HG03060 (cell line): Measurements from ENCODE around the gene PDE11A.

Experiments
- ATAC-seq: cut with Tn5 transposase; IDR thresholded peaks from one replicate; pipeline ENCODE4 v1.9.1; 2021; ENCODE audit warnings: low read depth, moderate number of reproducible peaks; ENCODE audit not compliant: unreplicated experiment

The PDE11A gene

DNA sequence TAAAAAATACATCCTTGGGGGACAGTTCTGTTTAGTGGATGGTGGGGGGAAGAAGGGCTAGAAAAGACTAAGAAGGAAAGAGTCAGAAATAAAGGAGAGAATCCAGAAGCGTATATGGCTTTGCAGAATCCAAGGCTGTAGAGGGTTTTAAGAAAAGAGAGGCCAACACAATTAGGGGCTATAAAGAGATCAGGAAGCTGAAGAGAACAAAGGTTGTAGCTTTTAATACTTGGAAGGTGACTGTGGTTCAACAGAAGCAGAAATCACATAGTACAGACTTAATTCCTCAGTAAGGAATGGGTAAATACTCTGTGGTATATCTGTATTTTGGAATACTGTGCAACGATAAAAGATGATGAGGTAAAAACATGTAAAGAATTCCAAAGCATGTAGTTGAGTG is 393.6 kb downstream of the PDE11A start:
- no peak for ATAC-seq

DNA sequence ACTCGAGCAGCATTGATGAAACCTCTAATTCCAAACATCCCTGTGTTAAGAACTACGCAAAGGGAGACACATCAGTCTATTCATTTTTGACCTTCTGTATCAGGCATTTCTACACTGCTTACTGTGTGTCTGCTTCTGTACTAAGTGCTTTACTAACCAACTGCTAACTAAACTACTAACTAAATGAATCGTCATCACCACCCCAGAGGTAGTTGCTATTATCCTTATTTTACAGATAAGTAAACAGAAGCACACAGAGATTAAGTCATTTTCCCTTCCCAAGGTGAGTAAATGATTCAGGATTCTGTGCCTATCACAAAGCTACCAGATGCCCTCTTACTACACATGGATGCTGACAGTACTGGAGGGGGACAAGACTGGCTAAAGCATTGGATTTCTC is 395.9 kb downstream of the PDE11A start:
- no peak for ATAC-seq

DNA sequence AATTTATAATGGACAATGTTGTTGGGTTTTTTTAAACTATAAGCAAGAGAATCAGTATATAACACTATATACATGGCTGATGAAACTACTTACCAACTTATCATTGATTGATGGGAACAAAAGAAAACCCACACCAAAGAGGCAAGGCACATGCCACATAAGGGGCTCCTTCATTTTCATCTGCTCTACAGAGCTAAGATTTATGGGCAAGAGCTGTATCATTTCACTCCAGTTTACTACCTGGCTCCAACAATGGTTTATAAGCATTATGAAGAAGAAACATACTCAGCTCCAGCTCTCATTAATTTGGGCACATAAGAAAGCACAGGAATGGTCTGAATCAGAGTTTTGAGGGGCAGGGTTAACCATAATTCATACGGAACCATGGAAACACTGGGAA is 396.8 kb downstream of the PDE11A start:
- no peak for ATAC-seq

DNA sequence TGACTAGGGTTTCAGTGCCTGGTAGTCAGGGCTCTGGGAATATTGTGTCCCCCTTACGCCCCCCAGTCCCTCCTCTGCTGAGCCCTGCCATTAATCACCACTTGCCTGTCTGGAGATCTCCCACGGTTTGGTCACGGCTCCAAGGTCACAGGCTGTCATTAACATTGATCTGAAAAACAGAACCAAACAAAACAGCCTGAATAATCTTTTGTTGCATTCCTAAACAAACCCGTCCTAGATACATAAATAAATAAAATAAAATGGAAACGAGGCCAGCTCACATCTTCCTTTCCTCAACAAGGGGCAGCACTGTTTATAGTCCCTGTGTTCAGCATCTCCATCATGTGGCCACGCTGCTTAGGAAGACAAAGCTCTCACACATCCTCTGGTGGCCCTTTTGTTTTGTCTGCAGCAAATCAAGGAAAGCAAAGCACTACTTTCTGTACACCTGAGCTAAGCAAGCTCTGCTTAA is 397.2 kb downstream of the PDE11A start:
- ATAC-seq: no peak

DNA sequence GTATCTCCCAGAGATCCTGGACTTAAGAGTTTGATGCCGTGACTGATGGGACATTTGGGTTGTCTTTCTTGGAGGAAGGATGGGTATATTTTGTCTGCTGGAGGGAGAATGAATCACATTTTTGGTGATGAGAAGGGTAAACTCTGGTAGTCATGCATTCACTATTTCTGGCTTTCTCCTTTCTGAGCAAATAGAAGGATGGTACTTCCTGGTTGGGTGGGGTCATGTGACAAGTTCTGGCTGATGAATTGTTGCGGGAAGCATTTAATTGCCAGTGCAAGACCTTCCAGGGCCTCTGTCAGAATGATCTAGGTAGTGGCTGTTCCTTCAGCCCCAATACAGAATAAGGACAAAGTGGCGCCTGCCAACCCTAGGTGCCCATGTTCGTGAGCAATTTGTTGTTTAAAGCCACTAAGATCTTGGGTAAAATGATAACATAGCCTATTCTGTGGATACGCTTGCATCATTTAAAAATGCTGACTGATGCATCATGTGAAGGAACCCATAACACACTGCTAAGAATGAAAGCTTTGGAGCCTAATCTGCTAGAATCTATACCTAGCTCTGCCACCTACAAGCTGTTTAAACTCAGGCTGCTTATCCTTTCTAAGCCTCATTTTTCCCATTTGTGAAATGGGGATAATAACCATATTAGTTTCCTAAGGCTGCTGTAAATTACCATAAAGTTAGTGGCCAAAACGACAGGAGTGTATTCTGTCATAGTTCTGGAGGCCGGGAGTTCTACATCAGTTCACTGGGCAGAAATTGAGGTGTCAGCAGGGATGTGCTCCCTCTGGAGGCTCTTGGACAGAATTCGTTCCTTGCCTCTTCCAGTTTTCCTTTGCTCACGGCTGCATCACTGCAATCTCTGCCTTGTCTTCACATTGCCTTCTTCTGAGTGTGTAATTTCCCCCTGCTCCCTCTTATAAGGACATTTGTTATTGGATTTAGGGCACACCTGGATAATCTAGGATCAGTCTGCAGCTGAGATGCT is 398.7 kb downstream of the PDE11A start:
- ATAC-seq: no peak

DNA sequence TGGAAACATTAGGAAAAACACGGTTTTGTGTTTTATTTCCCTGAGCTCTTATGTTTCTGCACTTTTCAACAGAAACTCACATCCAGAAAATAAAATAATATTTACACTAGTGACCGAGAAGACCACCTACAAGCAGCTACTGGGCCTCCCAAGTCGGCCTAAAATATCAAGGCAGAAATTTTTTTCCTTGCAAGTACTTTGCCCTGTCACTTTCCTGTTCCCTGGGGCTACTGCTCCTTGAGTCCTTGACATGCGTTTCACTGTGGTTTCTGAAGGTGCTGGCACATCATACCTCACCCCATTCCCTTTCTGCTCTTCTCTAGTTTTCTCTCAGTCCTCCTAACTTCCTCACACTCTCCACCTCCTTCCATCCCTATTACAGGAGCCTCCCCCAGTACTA is 400.9 kb downstream of the PDE11A start:
- no peak for ATAC-seq

DNA sequence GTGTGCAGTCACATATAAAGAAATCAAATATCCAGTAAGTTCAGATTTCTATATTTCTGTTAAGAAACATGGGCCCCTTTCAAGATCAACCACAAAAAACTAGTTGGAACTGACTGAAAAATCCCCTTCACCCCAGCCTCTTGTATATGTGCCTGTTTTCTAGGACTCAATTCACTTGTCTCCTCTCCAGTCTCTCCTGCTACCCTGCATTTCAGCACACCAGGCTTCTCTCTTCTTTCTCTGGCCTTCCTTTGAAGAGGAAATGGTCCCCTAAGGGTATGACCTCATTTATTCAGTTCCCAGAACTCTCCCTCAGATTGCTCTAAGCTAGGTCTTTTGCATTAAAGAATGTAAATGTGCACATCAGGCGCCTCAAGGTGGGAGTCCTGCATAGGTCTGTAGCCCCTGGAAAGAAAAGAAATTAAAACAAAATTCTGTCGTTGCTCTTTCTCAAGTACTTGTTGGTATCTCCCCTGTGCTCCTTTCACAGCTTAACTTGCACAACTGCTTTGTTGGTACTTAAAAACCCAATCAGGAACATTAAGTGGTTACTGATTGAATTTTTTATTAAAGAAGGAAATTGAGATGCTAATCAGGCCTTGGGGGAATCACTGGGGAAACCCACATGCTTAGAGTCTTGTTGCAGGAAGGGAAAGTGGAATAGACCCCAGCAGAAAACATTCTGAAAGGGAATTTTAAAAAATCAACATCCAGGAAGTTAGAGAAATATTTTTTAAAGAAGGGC is 401.6 kb downstream of the PDE11A start:
- no peak for ATAC-seq

DNA sequence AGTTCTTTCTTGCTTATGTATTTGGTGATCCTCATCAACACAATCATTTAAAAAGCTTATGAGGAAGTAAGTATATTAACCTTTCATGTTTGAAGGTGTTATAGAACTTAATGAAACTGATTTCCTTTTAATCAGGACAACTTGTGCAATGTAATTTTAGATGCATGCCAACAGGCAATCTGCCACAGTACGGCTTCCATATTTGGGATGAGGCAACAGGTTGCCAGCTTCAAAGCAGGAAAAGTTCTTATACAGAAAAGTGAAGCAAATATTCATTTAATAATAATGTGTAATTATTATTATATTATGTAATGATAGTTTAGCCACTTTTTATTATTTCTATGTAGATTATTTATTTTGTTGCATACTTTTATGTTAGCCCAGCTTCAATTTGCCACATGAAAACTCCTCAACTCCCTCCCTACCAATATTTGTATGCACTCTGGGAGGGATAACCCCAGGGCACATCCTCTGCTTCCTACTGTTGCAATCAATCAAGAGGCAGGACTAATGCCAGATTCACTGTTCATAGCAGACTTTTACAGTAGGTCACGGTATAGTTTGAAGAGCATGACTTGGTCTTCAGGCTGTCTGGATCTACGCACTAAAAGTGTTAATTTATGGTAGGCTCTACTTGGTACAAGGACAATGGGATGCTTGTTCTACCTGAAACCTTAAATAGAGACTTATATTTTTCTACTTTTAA is 402.8 kb downstream of the PDE11A start:
- ATAC-seq: no peak

DNA sequence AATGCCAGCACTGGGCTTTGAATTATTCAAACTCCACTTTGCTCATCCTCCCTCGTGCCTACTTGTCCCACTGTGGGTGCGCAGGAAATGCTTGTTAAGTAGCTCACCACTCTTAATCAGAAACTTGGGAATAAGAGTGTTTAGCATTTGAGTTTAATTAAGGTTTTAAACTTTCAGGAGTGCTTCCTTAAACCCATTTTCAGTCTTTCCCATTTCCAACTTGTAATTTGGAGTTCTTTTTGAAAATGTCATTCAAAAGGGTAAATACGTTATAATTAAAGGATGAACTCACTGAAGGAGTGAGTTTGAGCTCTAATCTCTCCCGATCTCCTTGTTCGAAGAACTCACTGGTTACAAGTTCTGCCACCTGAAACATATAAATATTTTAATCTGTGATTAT is 403.4 kb downstream of the PDE11A start:
- ATAC-seq: no peak

DNA sequence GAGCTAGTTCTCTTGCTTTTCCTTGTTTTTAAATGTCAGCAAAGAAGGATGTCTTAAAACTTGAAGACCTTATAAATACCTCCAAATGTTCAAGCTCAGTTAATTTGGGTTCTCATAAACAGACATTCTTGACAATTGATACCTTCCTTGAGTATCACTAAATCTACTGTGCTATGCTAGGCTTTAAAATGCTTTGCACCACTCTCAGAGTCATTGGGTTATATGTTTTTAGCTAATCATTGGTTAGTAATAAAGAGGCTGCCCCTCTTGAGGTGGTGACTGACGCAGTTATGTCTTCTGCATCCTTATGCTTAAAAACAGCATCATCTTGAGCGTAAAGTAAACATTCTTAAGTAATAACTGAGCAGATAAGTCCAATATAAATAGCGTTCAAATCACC is 404.0 kb downstream of the PDE11A start:
- ATAC-seq: no peak

DNA sequence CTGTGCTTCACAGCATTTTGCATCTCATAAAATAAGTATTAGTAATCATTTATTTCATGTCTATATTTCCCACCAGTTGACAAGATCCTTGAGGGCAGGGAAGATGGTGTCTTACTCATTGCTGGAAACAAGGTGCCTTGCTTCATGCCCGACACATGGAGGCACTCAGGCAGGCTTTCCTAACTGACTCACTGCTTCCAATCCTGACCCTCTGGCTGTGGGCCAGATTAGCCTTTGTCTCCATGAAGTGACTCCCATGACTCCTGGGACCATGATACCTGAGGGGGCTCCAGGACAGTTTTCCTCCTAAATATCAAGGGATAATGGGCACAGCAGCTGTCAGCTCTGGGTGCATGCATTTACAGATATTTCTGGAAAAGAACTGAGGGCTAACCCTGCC is 405.0 kb downstream of the PDE11A start:
- no peak for ATAC-seq

DNA sequence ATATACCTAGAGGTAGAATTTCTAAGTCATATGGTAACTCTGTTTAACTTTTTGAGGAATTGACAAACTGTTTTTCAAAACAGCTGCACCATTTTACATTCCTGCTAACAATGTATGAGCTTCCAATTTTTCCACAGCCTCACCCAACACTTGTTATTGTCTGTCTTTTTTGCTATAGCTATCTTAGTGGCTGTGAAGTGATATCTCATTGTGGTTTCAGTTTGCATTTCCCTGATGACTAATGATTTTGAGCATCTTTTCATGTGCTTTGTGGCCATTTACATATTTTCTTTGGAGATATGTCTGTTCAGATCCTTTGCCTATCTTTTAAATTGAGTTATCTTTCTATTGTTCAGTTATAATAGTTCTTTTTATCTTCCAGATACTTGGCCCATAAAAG is 406.2 kb downstream of the PDE11A start:
- ATAC-seq: no peak

DNA sequence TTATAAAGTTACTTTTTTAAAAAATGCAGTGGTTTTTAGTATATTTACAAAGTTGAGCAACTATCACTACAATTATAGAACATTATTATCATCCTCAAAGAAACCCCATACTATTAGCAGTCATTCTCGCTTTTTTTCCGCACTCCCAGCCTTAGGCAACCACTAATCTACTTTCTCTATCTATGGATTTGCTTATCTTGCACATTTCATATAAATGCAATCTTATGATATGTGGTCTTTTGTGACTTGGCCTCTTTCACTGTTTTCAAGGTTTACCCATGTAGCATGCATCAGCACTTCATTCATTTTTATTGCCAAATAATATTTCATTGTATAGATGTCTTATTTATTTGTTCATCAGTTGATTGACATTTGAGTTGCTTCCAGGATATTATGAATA is 406.6 kb downstream of the PDE11A start:
- no peak for ATAC-seq

DNA sequence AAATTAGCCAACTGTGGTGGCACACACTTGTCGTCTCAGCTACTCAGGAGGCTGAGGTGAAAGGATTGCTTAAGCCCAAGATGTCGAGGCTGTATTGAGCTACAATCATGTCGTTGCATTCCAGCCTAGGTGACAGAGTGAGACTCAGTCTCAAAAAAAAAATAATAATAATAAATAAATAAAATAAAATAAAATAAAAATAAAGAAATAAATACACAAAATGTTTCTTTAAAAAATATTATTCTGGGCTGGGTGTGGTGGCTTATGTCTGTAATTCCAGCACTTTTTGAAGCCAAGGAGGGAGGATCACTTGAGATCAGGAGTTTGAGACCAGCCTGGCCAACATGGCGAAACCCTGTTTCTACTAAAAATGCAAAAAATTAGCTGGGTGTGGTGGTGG is 407.2 kb downstream of the PDE11A start:
- no peak for ATAC-seq

DNA sequence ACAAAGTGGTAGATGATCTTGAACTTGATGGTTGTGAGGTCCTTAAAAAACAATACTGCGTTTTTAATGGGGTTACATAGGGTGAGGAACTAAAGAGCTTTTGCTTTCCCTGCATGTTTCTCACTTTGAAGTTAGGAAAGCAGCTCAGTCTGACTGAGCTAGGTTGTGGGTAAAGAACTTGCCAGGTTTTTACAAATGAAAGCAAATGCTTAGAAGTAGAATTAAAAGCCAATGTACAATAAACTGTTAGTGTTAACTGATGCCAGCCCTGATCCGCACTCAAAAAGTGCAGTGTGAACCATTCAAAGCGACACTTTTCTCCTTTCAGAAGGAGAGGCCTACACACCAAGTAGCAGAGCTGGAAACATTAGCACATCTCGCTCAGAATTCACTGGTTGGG is 409.7 kb downstream of the PDE11A start:
- ATAC-seq: no peak

DNA sequence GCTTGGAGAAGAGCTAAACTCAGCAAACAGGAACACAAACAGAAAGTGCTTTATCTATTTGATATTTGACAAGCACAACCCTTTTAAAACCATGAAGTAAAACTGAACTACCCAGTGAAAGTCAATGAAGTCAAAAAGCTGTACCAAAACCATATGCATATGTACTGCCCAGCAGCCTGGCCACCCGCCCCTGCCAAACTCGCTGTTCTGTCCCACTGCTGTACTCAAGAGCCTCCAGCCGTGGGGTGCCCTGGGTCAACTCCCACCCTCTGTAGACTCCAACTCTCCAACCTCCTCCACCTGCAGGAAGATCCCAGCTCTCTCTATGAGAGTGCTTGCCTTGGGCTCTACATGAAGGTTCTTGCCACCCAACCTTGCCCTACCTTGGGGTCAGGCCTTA is 411.8 kb downstream of the PDE11A start:
- ATAC-seq: no peak

DNA sequence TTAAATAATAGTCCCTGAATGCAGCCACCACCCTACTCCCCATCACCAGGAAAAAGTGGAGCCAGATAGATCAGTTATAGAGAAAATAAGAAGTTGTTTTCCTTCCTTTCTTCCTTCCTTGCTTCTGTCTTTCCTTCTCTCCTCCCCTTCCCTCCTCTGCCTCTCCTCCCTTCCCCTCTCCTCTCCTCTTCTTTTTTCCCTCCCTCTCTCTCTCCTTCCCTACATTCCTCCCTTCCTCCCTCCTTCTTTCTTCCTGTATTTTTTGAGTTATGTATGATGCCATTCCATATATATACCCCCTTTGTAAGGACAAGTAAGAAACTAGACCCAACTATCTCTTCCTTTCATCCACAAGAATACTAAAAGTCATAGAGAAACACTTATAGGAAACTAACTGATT is 414.3 kb downstream of the PDE11A start:
- ATAC-seq: no peak

DNA sequence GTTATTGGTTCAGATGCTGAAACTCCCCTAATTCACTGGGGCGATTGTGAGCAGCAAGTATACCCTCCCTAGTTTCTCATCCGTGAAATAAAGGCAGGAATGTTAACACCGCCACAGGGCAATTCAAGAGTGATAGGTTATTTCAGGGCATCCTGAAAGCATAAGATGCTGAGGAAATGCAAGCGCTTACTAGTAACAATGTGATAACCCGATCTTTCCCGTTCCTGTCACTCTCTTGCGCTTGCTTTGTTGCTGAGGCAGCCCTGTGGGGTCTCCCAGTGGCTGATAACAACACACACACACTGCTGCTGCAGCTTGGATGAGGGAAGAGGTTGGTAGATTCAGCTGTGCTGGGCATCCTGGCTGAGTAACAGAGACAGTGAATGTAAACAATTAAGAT is 420.7 kb downstream of the PDE11A start:
- ATAC-seq: no peak

DNA sequence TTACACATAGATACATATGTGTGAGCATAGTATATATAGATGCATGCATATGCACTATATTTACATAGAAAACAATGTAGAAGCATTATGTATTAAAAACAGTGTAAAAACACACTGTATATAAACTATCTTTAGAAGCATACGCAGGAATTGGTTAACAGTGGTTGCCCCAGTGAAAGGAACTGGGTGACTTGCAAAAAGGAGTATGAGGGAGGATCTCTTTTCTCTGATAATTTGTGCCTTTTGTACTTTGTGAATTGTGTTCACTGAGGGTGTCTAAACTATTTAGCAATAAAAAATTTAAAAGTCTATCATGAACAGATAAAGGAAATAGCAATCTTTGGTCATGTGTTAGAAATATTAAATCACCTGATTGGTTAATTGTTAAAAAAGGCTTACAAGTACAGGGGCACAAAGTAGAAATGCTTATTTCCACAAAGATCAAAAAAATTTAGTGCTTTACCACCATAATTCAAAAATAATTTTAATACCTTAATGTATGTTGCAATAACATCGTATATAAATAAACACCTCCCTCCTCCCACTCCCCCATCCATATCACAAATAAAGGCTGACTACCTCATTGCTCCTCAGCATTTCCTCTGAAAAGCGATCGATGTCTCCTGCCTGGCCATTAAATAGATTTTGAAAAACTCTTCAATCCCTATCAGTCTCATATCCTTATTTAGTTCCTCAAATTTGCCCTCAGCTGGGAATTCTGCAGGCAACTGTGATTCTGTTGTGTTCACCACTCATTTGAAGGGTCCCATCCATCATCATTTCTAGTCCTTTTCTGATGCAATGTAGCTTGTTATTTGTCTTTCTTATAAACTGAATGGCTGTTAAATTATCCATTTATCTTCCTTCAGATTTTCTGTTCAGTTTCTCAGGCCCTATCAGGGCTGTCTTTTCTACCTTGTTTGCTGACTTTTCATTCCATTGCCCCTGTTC is 422.7 kb downstream of the PDE11A start:
- no peak for ATAC-seq

DNA sequence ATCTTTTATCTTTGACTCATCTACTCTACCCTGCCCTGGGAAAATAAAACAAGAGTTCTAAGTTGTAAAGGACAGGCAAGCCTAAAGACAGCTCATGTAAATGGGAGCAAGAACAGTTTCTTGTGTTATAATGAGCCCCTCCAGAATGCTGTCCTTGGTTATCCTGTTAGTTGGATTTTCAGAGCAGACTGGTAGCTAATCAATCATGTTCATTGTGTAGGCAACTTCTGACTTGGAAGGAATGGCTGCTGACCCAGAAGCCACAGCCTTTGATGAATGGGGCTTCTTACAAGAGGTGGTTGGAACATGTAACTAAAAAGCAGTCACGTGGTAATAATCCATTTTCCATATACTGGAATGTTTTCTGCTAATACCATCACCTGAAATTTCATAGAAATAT is 425.8 kb downstream of the PDE11A start:
- ATAC-seq: no peak
